Fibroblast of lung (primary cell): ENCODE measurements around the gene WNT4. TPM values are rescaled to one million over a fixed set of nuclear protein-coding genes. Genes with fewer than 3 reads are reported as not detected.

Experiments used
- DNase-seq, 2 donors: peaks; one replicate each; pipeline versions ENCODE4 v3.0.0 to v3.0.0-alpha.2; 2010; ENCODE audit warnings: low read depth in 2 of 2
- H2AFZ ChIP-seq: 2 replicates; pipeline ENCODE4 v1.5.1; 2012; ENCODE audit warnings: low read length, control low read depth, inconsistent platforms
- H3K27ac ChIP-seq: 2 replicates; pipeline ENCODE4 v1.5.1; 2011; ENCODE audit warnings: low read length, control low read depth; ENCODE audit not compliant: insufficient read depth
- H3K27me3 ChIP-seq: 2 replicates; pipeline ENCODE4 v1.5.1; 2011; ENCODE audit warnings: mild to moderate bottlenecking, low read length; ENCODE audit not compliant: control insufficient read depth, insufficient read depth
- H3K36me3 ChIP-seq: 2 replicates; pipeline ENCODE4 v1.5.1; 2011; ENCODE audit warnings: low read length; ENCODE audit not compliant: control insufficient read depth, insufficient read depth
- H3K4me1 ChIP-seq: 2 replicates; pipeline ENCODE4 v1.5.1; 2011; ENCODE audit warnings: low read length; ENCODE audit not compliant: control insufficient read depth, insufficient read depth; ENCODE audit errors: extremely low read depth
- H3K4me2 ChIP-seq: 2 replicates; pipeline ENCODE4 v1.5.1; 2011; ENCODE audit warnings: low read length, control low read depth; ENCODE audit not compliant: insufficient read depth; ENCODE audit errors: extremely low read depth
- H3K4me3 ChIP-seq, 4 experiments: fragments of 200-600 bp in 1 of 4; sonication (generic) in 1 of 4; replicated peaks in 1 of 4; 2 replicates each; pipeline ENCODE4 v1.5.1; 2011 to 2016; ENCODE audit warnings: low read length in 4 of 4, low read depth in 3 of 4, mild to moderate bottlenecking in 3 of 4, control low read depth in 2 of 4, inconsistent platforms in 1 of 4, mixed read lengths in 1 of 4; ENCODE audit not compliant: insufficient read depth in 1 of 4; ENCODE audit errors: control extremely low read depth in 1 of 4
- H3K79me2 ChIP-seq: 2 replicates; pipeline ENCODE4 v1.5.1; 2012; ENCODE audit warnings: mild to moderate bottlenecking, low read length, inconsistent platforms; ENCODE audit not compliant: control insufficient read depth, insufficient read depth
- H3K9ac ChIP-seq: 2 replicates; pipeline ENCODE4 v1.5.1; 2011; ENCODE audit warnings: mild to moderate bottlenecking, low read length, control low read depth; ENCODE audit not compliant: insufficient read depth
- H3K9me3 ChIP-seq: 2 replicates; pipeline ENCODE4 v1.5.1; 2012; ENCODE audit warnings: low read depth, low read length; ENCODE audit not compliant: control insufficient read depth, insufficient read depth
- H4K20me1 ChIP-seq: 2 replicates; pipeline ENCODE4 v1.5.1; 2011; ENCODE audit warnings: low read length; ENCODE audit not compliant: control insufficient read depth, insufficient read depth; ENCODE audit errors: extremely low read depth
- EZH2 ChIP-seq: IDR thresholded peaks from 2 replicates; pipeline ENCODE4 v1.5.1; 2012; ENCODE audit warnings: low read length, control low read depth, mild to moderate bottlenecking; ENCODE audit errors: missing control alignments
- polyA plus RNA-seq, 2 donors: library from polyadenylated mRNA; depleted of rRNA in 1 of 2; stranded (reverse) in 1 of 2; unstranded in 1 of 2; fragments of >200 nt; gene quantifications; 2 replicates each; pipeline ENCODE4 v1.2.1, GENCODE V29; 2011 to 2012; ENCODE audit warnings: missing spikeins in 1 of 2
- total RNA-seq: library from RNA; depleted of rRNA; stranded (reverse); fragments of >200 nt; gene quantifications from 2 replicates; pipeline ENCODE4 v1.2.1, GENCODE V29; 2014
- TF ChIP-seq, protein P1 (sequence below), 2 donors: IDR thresholded peaks in 1 of 2; conservative IDR thresholded peaks in 1 of 2; 1 replicate in 1 of 2; 2 replicates in 1 of 2; pipeline ENCODE4 v1.5.1; 2011 to 2012; ENCODE audit warnings: low read length in 2 of 2, control low read depth in 1 of 2, inconsistent platforms in 1 of 2, low read depth in 1 of 2, mild to moderate bottlenecking in 1 of 2

Gene WNT4
- total and polyA plus RNA-seq, 2 donors (not counting 1 experiment from before 2014, with no cell fraction given) = under 0.01 TPM; not detected in 1

DNA sequence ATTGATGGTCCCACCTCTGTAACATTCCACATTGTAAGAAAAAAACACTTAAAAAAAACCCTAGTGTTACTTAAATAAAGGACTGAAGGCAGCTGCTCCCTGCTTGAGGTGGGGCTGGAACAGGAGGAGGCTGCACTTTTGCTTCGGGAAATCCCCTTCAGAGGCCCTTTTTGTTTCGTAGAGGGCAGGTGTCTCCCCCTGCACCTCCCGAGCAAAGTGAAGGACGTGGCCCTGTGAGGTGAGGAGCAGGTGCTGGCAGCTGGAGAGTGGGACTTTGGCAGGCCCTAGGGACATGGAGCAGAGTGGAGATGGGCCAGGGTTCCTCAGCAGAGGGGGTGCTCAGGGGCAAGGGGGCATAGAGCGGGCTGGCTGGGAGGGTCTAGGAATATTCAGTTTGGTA lies 33.4 kb upstream of the WNT4 start:
- Histone ChIP-seq H2AFZ (no peak overlapping the region), H4K20me1 (no peaks in the 10 kb centered on the region), H3K4me2 (no peak overlapping the region), H3K36me3 (no peaks in the 10 kb centered on the region), H3K27me3 (peaks cover 3% of the 10 kb centered on the region), H3K27ac (no peak overlapping the region), H3K79me2 (no peaks in the 10 kb centered on the region), H3K9ac (no peak overlapping the region), H3K4me3 (no peak overlapping the region), H3K4me1 (no peaks in the 10 kb centered on the region), H3K9me3 (no peaks in the 10 kb centered on the region)
- no peak for TF ChIP-seq EZH2
- TF ChIP-seq, protein P1, sequence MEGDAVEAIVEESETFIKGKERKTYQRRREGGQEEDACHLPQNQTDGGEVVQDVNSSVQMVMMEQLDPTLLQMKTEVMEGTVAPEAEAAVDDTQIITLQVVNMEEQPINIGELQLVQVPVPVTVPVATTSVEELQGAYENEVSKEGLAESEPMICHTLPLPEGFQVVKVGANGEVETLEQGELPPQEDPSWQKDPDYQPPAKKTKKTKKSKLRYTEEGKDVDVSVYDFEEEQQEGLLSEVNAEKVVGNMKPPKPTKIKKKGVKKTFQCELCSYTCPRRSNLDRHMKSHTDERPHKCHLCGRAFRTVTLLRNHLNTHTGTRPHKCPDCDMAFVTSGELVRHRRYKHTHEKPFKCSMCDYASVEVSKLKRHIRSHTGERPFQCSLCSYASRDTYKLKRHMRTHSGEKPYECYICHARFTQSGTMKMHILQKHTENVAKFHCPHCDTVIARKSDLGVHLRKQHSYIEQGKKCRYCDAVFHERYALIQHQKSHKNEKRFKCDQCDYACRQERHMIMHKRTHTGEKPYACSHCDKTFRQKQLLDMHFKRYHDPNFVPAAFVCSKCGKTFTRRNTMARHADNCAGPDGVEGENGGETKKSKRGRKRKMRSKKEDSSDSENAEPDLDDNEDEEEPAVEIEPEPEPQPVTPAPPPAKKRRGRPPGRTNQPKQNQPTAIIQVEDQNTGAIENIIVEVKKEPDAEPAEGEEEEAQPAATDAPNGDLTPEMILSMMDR (conservative IDR thresholded peaks at IDR 0.05 in 1 of 2, IDR thresholded peaks at IDR 0.05 in 1 of 2; ENCODE audit: low read depth in 1 of 2, low read length in 2 of 2) = no peak
- no peak for DNase-seq

DNA sequence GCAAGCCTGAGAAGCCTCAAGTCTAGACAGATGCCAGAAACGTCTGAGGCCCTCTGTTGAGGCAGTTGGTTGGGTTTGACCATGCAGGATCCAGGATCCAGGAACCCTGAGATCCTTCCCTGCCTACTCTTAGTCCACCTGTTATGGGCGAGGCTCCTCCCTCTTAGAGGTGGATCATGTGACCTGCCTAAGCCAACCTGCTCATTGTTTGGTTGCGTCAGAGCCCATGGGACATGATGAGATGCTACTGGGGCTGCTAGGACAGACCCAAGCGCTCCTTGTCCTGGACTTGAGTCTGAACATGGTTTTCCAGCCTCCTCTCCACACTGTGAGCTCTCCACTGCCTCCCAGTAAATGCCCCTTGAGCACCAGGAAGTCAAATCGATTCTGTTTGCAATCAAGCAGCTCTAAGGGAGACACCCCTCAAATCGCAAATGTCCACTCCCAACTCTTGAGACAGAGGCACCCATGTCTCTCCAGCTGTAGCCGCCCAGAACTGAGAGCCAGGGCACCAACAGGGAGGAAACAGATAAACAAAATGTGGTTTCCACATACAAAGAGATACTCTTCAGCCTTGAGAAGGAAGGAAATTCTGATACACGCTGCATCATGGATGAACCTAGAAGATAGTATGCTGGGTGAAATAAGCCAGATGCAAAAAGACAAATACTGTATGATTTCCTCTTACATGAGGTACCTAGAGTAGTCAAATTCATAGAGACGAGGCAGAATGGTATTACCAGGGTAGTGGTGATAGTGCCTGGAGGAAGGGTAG lies 31.7 kb upstream of the WNT4 start:
- Histone ChIP-seq H3K36me3 (no peaks in the 10 kb centered on the region), H2AFZ (no peak overlapping the region), H3K79me2 (no peaks in the 10 kb centered on the region), H3K27ac (no peak overlapping the region), H3K4me1 (no peaks in the 10 kb centered on the region), H4K20me1 (no peaks in the 10 kb centered on the region), H3K27me3 (peaks cover 3% of the 10 kb centered on the region), H3K4me3 (no peak overlapping the region), H3K9me3 (no peaks in the 10 kb centered on the region), H3K9ac (no peak overlapping the region), H3K4me2 (no peak overlapping the region)
- DNase-seq = no peak
- no peak for TF ChIP-seq EZH2
- TF ChIP-seq, protein P1 (conservative IDR thresholded peaks at IDR 0.05 in 1 of 2, IDR thresholded peaks at IDR 0.05 in 1 of 2; ENCODE audit: low read depth in 1 of 2, low read length in 2 of 2) = no peak

DNA sequence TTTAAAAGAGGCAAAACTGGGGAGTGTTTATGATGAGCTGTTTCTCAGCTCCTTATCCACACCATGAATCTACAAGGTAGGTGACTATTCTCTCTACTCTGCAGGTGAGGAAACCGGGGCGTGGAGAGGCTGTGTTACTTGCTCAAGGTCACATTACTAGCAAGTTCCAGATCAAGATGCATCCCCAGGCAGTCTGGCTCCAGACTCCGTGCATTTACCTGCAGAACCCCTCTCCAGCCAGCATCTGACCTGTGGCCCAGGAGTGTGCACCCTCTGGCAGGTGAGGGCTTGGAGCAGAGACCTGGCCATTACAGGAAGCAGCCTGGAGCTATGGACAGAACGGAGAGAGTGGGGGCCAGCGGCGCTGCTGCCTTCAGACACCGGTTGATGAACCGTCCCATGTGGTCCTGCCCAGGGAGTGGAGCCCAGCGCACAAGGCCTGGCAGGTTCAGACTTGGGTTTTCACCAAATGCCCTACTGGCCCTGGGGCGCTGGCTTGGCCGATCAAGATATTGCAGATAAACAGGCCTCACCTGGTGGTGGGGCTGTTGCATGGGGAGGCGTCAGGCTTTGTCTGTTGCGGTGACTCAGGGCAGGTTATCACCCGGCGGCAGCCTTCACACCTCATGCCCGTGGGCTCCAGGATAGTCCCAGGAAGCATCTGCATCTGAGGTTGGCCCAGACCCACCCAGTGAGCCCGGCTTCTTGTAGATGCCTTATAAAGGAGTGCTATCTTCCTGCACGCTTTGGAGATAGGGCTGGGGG lies 29.2 kb upstream of the WNT4 start:
- no peaks in the 10 kb centered on the region for H3K36me3 ChIP-seq
- no peak overlapping the region for H2AFZ ChIP-seq
- H3K27me3 ChIP-seq = no peaks in the 10 kb centered on the region
- no peak overlapping the region for H3K4me3 ChIP-seq
- no peaks in the 10 kb centered on the region for H3K4me1 ChIP-seq
- no peaks in the 10 kb centered on the region for H4K20me1 ChIP-seq
- TF ChIP-seq, protein P1 (conservative IDR thresholded peaks at IDR 0.05 in 1 of 2, IDR thresholded peaks at IDR 0.05 in 1 of 2; ENCODE audit: low read depth in 1 of 2, low read length in 2 of 2) = no peak
- TF ChIP-seq EZH2 = no peak
- no peaks in the 10 kb centered on the region for H3K9me3 ChIP-seq
- H3K4me2 ChIP-seq = no peak overlapping the region
- H3K9ac ChIP-seq = no peak overlapping the region
- no peak overlapping the region for H3K27ac ChIP-seq
- H3K79me2 ChIP-seq = no peaks in the 10 kb centered on the region
- DNase-seq = no peak
